VCaP (cell line): ENCODE data around the gene RHOB.

ENCODE experiments used
- H3K27ac ChIP-seq: fragments of 450-650 bp; 2 replicates; pipeline ENCODE4 v1.5.1; 2017
- CTCF ChIP-seq: fragments of 450-650 bp; conservative IDR thresholded peaks from 2 replicates; pipeline ENCODE4 v1.5.1; 2017; ENCODE audit warnings: mild to moderate bottlenecking, moderate library complexity

RHOB gene

GRCh38 chr2:20446917-20447436, at the start of gene RHOB:
RHOB (plus strand) TSS chr2:20447074; CDS start chr2:20447466, 392 bp downstream.
- TF ChIP-seq CTCF, result no peak
- H3K27ac ChIP-seq, result peak within 1 kb of the TSS; percentile 93

DNA sequence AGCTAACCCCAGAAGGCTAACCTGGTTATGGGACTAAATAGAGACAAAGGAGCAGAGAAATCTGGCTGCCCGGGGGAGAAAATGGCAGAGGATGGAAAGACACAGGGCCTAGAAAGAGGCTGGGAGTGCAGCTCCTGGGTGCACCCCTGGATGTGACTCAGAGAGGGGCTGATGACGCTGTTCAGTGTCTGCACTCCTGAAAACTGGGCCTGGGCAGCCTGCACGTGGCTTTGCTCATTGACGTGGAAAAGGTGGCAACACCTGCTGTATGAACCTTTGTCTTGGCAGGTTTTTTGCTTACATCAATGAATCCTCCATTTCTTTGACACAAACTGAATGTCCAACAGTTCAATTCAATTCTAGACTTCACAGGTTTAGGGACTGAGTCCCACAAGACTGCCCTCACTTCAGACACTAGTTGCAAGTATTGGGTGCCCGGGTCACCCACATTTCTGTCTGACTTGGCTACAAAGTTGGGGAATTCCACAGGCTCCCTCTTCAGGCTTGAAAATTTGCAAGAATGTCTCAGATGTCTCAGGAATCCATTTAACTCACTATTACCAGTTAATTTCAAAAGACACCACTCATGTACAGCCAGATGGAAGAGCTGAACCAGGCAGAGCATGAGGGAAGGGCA, 48.9 kb upstream of the RHOB start:
- no peak for TF ChIP-seq CTCF
- no peak overlapping the region for H3K27ac ChIP-seq

GRCh38 chr2:20398956-20399567, 47.8 kb upstream of the RHOB start:
- no peak overlapping the region for H3K27ac ChIP-seq
- no peak for TF ChIP-seq CTCF

- TF ChIP-seq CTCF, result no peak
- H3K27ac ChIP-seq, result no peak overlapping the region
Observed at GRCh38 chr2:20400306-20400705, 46.6 kb upstream of the RHOB start.

DNA sequence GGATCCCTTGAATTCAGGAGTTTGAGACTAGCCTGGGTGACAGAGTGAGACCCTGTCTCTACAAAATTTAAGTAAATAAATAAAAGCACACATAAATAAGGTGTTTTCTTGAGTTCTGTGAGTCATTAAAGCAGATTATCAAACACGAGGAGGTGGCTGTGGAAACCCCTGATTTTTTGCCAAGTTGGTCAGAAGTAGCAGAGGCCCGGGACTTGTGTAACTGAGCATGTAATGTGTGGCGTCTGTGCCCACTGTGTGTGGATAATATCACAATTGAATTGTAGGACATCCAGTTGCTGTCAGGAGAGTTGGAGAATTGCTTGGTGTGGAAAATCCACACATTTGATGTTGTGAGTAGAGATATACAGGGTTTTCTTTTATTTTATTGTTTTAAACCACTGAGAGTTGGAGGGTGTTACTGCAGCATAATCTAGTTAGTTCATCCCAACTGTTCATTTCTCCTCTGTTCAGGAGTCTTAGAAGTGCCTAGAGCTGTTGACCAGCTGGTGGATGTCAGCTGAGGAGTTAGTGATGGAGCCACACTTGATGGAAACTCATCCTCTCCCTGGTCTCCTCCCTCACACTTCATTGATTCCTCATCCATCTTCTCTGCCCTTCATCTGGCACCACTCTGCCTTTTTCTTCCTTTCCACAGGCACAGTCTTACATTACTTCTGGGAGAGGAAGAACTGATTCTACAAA, 45.9 kb upstream of the RHOB start:
- no peak overlapping the region for H3K27ac ChIP-seq
- no peak for TF ChIP-seq CTCF

GRCh38 chr2:20401489-20401835, 45.4 kb upstream of the RHOB start:
- TF ChIP-seq CTCF, result no peak

DNA sequence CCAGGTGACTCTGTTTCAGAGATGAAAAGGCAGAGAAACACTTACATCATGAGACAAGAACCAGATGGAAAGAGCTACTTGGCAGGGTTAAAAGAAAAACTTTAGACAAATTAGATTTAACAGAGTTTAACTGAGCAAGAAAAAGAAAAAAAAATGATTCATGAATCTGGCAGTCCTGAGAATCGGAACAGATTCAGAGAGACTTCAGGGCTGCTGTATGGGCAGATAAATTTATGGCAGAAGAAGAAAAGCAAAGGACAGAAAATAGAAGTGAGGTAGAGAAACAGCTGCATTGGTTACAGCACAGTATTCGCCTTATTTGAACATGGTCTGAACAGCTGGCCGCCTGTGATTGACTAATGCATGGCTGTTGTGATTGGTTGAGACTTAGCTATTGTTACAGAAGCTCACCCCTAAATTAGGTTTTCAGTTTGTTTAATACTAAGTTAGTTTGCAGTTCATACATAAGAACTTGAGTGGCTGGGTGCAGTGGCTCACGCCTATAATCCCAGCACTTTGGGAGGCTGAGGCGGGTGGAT, 43.0 kb upstream of the RHOB start:
- H3K27ac ChIP-seq, result no peak overlapping the region
- TF ChIP-seq CTCF, result no peak

More at GRCh38 chr2:20401489-20401835, 45.4 kb upstream of the RHOB start:
- no peak overlapping the region for H3K27ac ChIP-seq
